GM21423 (cell line): Measurements from ENCODE around the gene MEOX1.
A peak's percentile ranks its signal among the peaks of the same experiment; 100 is the strongest.
"Not testable (repeated sequence)": the region's sequence is repeated elsewhere in the genome, so short reads cannot be mapped to it uniquely, and the experiment has no call there.

Experiments
- ATAC-seq: cut with Tn5 transposase; IDR thresholded peaks from one replicate; pipeline ENCODE4 v1.9.1; 2021; ENCODE audit warnings: mild to moderate bottlenecking, moderate library complexity; ENCODE audit not compliant: unreplicated experiment

MEOX1 gene

GRCh38 chr17:43661699-43662412 is at the start of gene MEOX1:
Gene MEOX1, minus strand, starts transcription at chr17:43661922. Its CDS starts 388 bp downstream, at chr17:43661534.
- no peak for ATAC-seq

- no peak for ATAC-seq
Measured at GRCh38 chr17:43710101-43710500, 48.4 kb upstream of the MEOX1 start.

GRCh38 chr17:43709210-43709609 is 47.5 kb upstream of the MEOX1 start:
- ATAC-seq: no peak

- ATAC-seq: no peak
Measured at GRCh38 chr17:43707184-43707583, 45.5 kb upstream of the MEOX1 start.

GRCh38 chr17:43706235-43706634 is 44.5 kb upstream of the MEOX1 start:
- no peak for ATAC-seq

GRCh38 chr17:43703630-43704029 is 41.9 kb upstream of the MEOX1 start:
- no peak for ATAC-seq

- ATAC-seq: no peak
Measured at GRCh38 chr17:43702637-43703036, 40.9 kb upstream of the MEOX1 start.

GRCh38 chr17:43701318-43701743 is 39.6 kb upstream of the MEOX1 start:
- ATAC-seq: peak; percentile 60

- ATAC-seq: no peak
Measured at GRCh38 chr17:43699438-43699756, 37.7 kb upstream of the MEOX1 start.

- no peak for ATAC-seq
Measured at GRCh38 chr17:43698678-43699437, 37.1 kb upstream of the MEOX1 start.

- ATAC-seq: no peak
Measured at GRCh38 chr17:43697937-43698336, 36.2 kb upstream of the MEOX1 start.

- ATAC-seq: no peak
Measured at GRCh38 chr17:43696891-43697290, 35.2 kb upstream of the MEOX1 start.

GRCh38 chr17:43695970-43696865 is 34.5 kb upstream of the MEOX1 start:
- ATAC-seq: no peak

GRCh38 chr17:43694081-43694870 is 32.6 kb upstream of the MEOX1 start:
- ATAC-seq: no peak

GRCh38 chr17:43691317-43691693 is 29.6 kb upstream of the MEOX1 start:
- ATAC-seq: no peak

GRCh38 chr17:43690624-43691316 is 29.0 kb upstream of the MEOX1 start:
- ATAC-seq: no peak

- no peak for ATAC-seq
Measured at GRCh38 chr17:43689814-43690213, 28.1 kb upstream of the MEOX1 start.

- ATAC-seq: no peak
Measured at GRCh38 chr17:43689131-43689530, 27.4 kb upstream of the MEOX1 start.

- ATAC-seq: not testable (repeated sequence)
Measured at GRCh38 chr17:43686957-43687356, 25.2 kb upstream of the MEOX1 start.
